HG03521 (cell line): ENCODE measurements around the gene IGF2BP3.

Experiments
- ATAC-seq: cut with Tn5 transposase; IDR thresholded peaks from one replicate; pipeline ENCODE4 v1.9.1; 2021; ENCODE audit warnings: mild to moderate bottlenecking, moderate library complexity; ENCODE audit not compliant: unreplicated experiment

Gene IGF2BP3

DNA sequence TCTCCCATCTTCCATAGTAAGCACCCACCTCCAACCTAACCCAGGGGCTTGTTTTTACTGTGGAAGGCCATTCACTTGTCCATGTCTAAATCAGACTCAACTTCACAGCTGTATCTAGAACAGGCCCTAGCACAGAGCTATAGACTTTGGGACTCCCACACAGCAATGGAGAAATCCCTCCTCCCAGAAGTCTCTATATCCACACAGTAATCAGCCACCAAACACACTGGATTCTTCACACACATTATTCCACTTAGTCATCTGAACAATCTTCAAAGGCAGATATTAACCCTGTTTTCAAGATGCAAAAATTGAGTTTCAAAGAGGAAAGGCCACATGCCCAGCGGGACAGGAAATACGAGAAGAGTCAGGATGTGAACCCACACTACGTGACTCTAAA is 89.3 kb downstream of the IGF2BP3 start:
- ATAC-seq = no peak

DNA sequence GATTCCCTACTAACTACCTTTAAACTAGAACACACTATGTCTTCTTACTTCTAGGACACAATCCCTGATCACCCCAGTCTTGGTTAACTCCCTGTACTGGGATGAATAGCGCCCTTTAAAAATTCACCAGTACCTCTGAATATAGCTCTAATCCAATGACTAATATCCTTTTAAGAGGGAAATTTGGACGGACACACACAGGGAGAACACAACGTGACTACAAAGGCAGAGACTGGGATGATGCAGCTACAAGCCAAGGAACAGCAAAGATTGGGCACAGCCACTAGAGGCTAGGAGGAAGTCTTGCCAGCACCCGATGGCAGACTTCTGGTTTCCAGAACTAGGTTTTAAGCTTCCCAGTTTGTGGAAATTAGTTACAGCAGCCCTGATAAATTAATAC is 89.7 kb downstream of the IGF2BP3 start:
- ATAC-seq = no peak

DNA sequence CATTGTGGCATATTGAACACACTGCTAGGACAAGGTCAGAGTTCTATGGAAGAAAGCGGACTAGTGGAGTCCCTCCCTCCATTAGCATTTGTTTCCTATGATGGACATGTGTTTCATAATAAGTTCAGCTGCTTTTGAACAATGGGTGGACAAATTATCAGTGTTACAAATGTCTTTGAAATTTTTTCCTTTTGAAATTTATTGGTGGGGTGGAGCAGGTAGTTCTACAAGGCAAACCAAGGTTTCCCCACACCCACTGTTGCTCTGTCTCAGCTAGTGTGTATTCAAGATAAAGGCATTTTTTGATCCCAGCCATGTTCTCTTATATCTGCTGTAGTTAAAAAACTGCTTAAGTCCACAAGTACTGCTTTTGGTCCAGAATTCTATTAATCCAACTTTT is 91.3 kb downstream of the IGF2BP3 start:
- no peak for ATAC-seq

DNA sequence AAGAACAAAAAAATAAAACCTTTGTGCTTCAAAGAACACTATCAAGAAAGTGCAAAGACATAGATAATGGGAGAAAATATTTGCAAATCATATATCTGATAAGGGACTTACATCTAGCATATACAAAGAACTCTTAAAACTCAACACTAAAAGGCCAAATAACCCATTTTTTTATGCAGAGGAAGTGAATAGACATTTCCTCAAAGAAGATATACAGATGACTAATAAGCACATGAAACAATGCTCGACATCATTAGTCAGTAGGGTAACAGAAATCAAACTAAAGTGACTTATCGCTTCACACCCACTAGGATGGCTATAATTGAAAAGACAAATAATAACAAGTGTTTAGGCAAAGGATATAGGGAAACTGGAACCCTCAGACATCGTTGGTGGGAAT is 93.2 kb downstream of the IGF2BP3 start:
- ATAC-seq = no peak

- ATAC-seq = peak; percentile 48
These were observed 96.9 kb downstream of the IGF2BP3 start for GRCh38 chr7:23373151-23374004.

DNA sequence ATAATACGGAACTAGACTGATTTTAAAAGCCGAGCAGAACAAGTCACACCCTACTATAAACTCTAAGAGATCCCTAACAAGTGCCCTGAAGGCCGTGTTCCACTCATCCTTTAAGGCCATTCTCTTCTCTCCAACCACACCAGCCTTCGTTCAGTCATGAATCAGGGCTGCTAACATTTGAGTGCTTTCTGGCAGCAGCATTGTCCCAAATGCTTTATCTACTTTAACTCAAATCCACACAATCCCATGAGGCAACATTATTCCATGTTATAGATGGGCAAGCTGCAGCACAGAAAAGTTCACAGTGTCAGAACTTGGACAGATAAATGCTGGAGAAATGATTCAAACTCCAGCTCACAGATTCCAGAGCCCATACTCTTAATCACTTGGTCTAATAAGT is 97.7 kb downstream of the IGF2BP3 start:
- no peak for ATAC-seq

GRCh38 chr7:23371654-23372053 is 98.6 kb downstream of the IGF2BP3 start:
- no peak for ATAC-seq

GRCh38 chr7:23369695-23370404 is 100.4 kb downstream of the IGF2BP3 start:
- no peak for ATAC-seq

DNA sequence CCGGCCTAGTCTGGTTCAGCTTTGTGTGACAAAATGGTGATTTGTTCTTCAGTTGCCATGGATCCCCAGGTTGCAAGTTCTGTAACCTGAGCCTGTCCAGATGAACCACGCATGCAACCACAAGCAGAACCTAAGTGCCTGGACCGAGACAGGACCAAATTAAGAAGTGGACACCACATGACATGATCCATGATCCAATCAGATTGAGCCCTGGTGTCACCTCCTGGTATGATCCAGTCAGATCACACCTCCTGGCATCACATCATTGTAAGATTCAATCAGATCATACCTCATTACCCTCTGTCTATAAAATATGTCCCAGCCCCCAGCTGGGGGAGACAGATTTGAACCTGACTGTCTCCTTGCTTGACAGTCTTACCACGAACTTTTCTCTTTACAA is 101.2 kb downstream of the IGF2BP3 start:
- no peak for ATAC-seq

GRCh38 chr7:23358152-23358674 is 112.1 kb downstream of the IGF2BP3 start:
- no peak for ATAC-seq

GRCh38 chr7:23357190-23358093 is 112.8 kb downstream of the IGF2BP3 start:
- ATAC-seq = no peak

- no peak for ATAC-seq
These were observed 113.6 kb downstream of the IGF2BP3 start for GRCh38 chr7:23356726-23357125.

DNA sequence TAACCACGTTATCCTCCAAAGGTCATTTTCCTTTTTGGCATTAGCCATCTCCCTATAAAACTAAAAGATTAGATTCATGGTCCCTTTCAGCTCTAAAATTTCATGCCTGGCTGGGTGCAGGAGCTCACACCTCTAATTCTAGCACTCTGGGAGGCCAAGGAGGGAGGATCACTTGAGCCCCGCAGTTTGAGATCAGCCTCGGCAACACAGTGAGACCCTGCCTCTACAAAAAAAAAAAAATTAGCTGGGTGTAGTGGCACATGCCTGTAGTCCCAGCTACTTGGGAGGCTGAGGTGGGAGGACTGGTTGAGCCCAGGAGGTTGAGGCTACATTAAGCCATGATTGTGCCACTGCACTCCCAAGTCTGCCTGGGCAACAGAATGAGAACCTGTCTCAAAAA is 114.1 kb downstream of the IGF2BP3 start:
- ATAC-seq = no peak

GRCh38 chr7:23353172-23353571 is 117.1 kb downstream of the IGF2BP3 start:
- no peak for ATAC-seq

- ATAC-seq = no peak
These were observed 119.8 kb downstream of the IGF2BP3 start for GRCh38 chr7:23350466-23350865.

GRCh38 chr7:23349484-23350157 is 120.7 kb downstream of the IGF2BP3 start:
- no peak for ATAC-seq

GRCh38 chr7:23347682-23348180 is 122.6 kb downstream of the IGF2BP3 start:
- ATAC-seq = no peak

- ATAC-seq = no peak
These were observed 123.1 kb downstream of the IGF2BP3 start for GRCh38 chr7:23347033-23347681.

- ATAC-seq = no peak
These were observed 124.0 kb downstream of the IGF2BP3 start for GRCh38 chr7:23346316-23346715.

- ATAC-seq = no peak
These were observed 124.7 kb downstream of the IGF2BP3 start for GRCh38 chr7:23345601-23346000.
